HCT116 (cell line): ENCODE results near the gene MOB3A. TPM values are rescaled to one million over a fixed set of nuclear protein-coding genes. Genes with fewer than 3 reads are reported as not detected.
A peak's percentile ranks its signal among the peaks of the same experiment; 100 is the strongest.

Experiments used
- ATAC-seq: fragments of 200-7000 bp; cut with Tn5 transposase; 2 replicates; pipeline ENCODE4 v1.9.1; 2020; ENCODE audit warnings: mild to moderate bottlenecking, moderate library complexity
- BruUV-seq: library from RNA; stranded (reverse); fragments of 400-500 nt; replicated peaks from 2 replicates; lab custom pipeline; 2021; lab: Mats Ljungman, UMichigan
- CTCF ChIA-PET: fragments of 300-600 bp; sonication (Branson Sonifier 250); formaldehyde crosslinking; loops from one replicate; lab custom pipeline; 2021; ENCODE audit warnings: antibody characterized with exemption; lab: Charles Lee
- POLR2A ChIA-PET: fragments of 300-600, 350-600 bp; sonication (Branson Sonifier 250); formaldehyde crosslinking; loops from one replicate; lab custom pipeline; 2021; ENCODE audit warnings: antibody characterized with exemption; lab: Charles Lee
- RAD21 ChIA-PET, 2 experiments: fragments of 300-600 bp; sonication (Branson Sonifier 250); formaldehyde crosslinking; loops; one replicate each; lab custom pipeline; 2023; ENCODE audit warnings: low total read pairs in 2 of 2; ENCODE audit not compliant: uncharacterized antibody in 2 of 2, unreplicated experiment in 2 of 2, low non-redundant PET in 1 of 2; lab: Charles Lee
- DNase-seq: peaks from one replicate; pipeline ENCODE4 v3.0.0-alpha.2; 2010; ENCODE audit warnings: low read depth, low spot score
- H2AFZ ChIP-seq: fragments of 200-600 bp; shearing (Covaris generic), sonication (generic); 2 replicates; pipeline ENCODE4 v1.6.1; 2017; ENCODE audit warnings: low read depth, mixed run types, mixed read lengths, antibody characterized with exemption, low read length; ENCODE audit not compliant: poor library complexity, severe bottlenecking
- H3K27ac ChIP-seq: 2 replicates; pipeline ENCODE4 v1.5.1; 2012; ENCODE audit warnings: low read depth, low read length
- H3K27me3 ChIP-seq: fragments of 200-600 bp; sonication (generic); 2 replicates; pipeline ENCODE4 v1.6.1; 2016; ENCODE audit warnings: mixed run types, low read length, mixed read lengths; ENCODE audit not compliant: insufficient read depth
- H3K36me3 ChIP-seq, 2 experiments: fragments of 200-500 bp in 1 of 2; fragments of 200-600 bp in 1 of 2; sonication (Bioruptor generic) in 1 of 2; sonication (generic) in 1 of 2; 2 replicates each; pipeline versions ENCODE4 v1.5.1 to v1.6.1; 2014 to 2016; ENCODE audit warnings: low read length in 2 of 2, inconsistent platforms in 1 of 2, mixed read lengths in 1 of 2, mixed run types in 1 of 2; ENCODE audit not compliant: insufficient read depth in 2 of 2, control insufficient read depth in 1 of 2
- H3K4me1 ChIP-seq, 2 experiments: fragments of 200-600 bp in 1 of 2; sonication (generic) in 1 of 2; 2 replicates each; pipeline versions ENCODE4 v1.5.1 to v1.6.1; 2012 to 2017; ENCODE audit warnings: low read length in 2 of 2, inconsistent platforms in 1 of 2, mild to moderate bottlenecking in 1 of 2, mixed read lengths in 1 of 2, mixed run types in 1 of 2, moderate library complexity in 1 of 2; ENCODE audit not compliant: insufficient read depth in 2 of 2, control insufficient read depth in 1 of 2
- H3K4me2 ChIP-seq: fragments of 200-600 bp; sonication (generic); 2 replicates; pipeline ENCODE4 v1.6.1; 2017; ENCODE audit warnings: mixed run types, low read length, mixed read lengths
- H3K4me3 ChIP-seq, 2 experiments: fragments of 200-600 bp in 1 of 2; sonication (generic) in 1 of 2; replicated peaks in 1 of 2; 2 replicates each; pipeline ENCODE4 v1.5.1; 2011 to 2016; ENCODE audit warnings: low read length in 2 of 2, control low read depth in 1 of 2, low read depth in 1 of 2, mild to moderate bottlenecking in 1 of 2, mixed read lengths in 1 of 2, mixed run types in 1 of 2
- H3K79me2 ChIP-seq: fragments of 200-600 bp; sonication (generic); 2 replicates; pipeline ENCODE4 v1.6.1; 2017; ENCODE audit warnings: mild to moderate bottlenecking, mixed run types, low read length, moderate library complexity, mixed read lengths; ENCODE audit not compliant: insufficient read depth
- H3K9ac ChIP-seq: fragments of 200-600 bp; sonication (generic); 2 replicates; pipeline ENCODE4 v1.6.1; 2016; ENCODE audit warnings: low read length, mixed read lengths
- H3K9me2 ChIP-seq: fragments of 200-600 bp; sonication (generic), shearing (Covaris generic); 2 replicates; pipeline ENCODE4 v1.6.1; 2017; ENCODE audit warnings: mixed run types, mild to moderate bottlenecking, moderate library complexity; ENCODE audit not compliant: insufficient read depth
- H3K9me3 ChIP-seq, 2 experiments: fragments of 200-500 bp in 1 of 2; fragments of 200-600 bp in 1 of 2; sonication (Bioruptor generic) in 1 of 2; sonication (generic) in 1 of 2; 2 replicates each; pipeline ENCODE4 v1.6.1; 2014 to 2017; ENCODE audit warnings: low read length in 2 of 2, mixed read lengths in 2 of 2, inconsistent platforms in 1 of 2, low read depth in 1 of 2, mild to moderate bottlenecking in 1 of 2, mixed run types in 1 of 2, moderate library complexity in 1 of 2; ENCODE audit not compliant: control insufficient read depth in 1 of 2, insufficient read depth in 1 of 2
- H4K20me1 ChIP-seq: fragments of 200-600 bp; sonication (generic), shearing (Covaris generic); 2 replicates; pipeline ENCODE4 v1.6.1; 2017; ENCODE audit warnings: mixed run types, mild to moderate bottlenecking, moderate library complexity; ENCODE audit not compliant: insufficient read depth
- CBX3 ChIP-seq: IDR thresholded peaks from 2 replicates; pipeline ENCODE4 v1.6.1; 2012; ENCODE audit warnings: low read depth
- POLR2A ChIP-seq: IDR thresholded peaks from 2 replicates; pipeline ENCODE4 v1.7.0; 2011; ENCODE audit warnings: borderline replicate concordance; ENCODE audit not compliant: insufficient read depth, insufficient read length; ENCODE audit errors: extremely low read depth
- SIN3A ChIP-seq: IDR thresholded peaks from 2 replicates; pipeline ENCODE4 v1.6.1; 2012; ENCODE audit warnings: low read depth
- intact Hi-C: fragments of 100-400 bp; cut with micrococcal nuclease; formaldehyde crosslinking; loops from 2 replicates; pipeline ENCODE4 v1.10.0; 2022
- total RNA-seq: library from RNA; stranded (reverse); gene quantifications from one replicate; pipeline ENCODE4 v1.2.1, GENCODE V29; 2021; ENCODE audit not compliant: unreplicated experiment
- TF ChIP-seq, protein P1 (sequence below), 3 experiments: fragments of 200-600 bp in 1 of 3; sonication (generic) in 1 of 3; IDR thresholded peaks in 2 of 3; conservative IDR thresholded peaks in 1 of 3; 2 replicates each; pipeline ENCODE4 v1.5.1; 2012 to 2017; ENCODE audit warnings: low read depth in 2 of 3, low read length in 2 of 3, antibody characterized with exemption in 1 of 3, borderline replicate concordance in 1 of 3, control low read depth in 1 of 3, mild to moderate bottlenecking in 1 of 3, mixed read lengths in 1 of 3, mixed run types in 1 of 3, moderate library complexity in 1 of 3; ENCODE audit not compliant: insufficient read depth in 1 of 3

The MOB3A gene
- total RNA-seq, 1 experiment from 2014 or later = 32.1 TPM

DNA sequence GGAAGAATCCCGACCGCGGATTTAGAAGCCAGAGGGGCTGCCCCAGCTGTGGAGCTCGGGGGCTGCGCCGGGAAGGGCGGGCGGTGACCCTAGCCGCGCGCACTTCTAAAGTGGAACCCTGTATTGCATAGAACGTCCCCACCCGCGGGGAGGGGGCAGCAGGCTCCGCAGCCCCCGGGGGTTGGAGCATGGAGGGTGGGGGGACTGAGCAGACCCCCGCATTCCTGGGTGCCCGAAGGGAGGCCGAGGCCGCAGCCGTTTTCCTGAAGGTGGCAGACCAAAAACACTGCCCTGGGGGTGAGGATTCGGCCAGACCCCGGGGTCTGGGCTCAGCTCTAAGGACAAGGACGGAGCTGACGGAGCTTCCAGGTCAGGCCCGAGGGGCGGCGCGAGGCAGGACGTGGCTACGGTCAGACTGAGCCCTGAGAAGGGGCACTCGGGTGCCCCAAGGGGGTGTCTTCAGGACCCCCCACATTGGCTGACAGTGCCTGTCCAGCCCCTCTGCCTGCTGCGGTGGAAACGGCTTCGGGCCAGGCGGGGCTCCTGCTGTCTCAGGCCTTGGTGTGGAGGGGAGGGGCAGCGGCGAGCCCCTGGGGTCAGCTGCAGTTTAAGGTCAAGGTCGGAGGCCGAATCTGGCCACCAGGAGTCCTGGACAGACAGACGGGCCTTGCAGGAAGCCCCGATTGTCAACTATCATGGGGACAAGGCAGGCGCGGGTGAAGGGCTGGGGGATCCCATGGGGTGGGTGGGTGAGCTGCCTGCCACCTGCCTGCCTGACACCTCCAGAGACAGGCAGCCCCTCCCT is 57.6 kb downstream of the MOB3A start:
- BruUV-seq = TSS peak; percentile 14
- no peak for DNase-seq
- Histone ChIP-seq H3K9me2 (no peaks in the 10 kb centered on the region), H3K4me2 (no peak overlapping the region), H3K9ac (no peak overlapping the region), H3K79me2 (peaks cover 10% of the 10 kb centered on the region; the same call in 1 of the 2 replicates), H3K4me1 (peaks cover 34 to 50% of the 10 kb centered on the region in 2 experiments), H3K27me3 (no peaks in the 10 kb centered on the region), H3K4me3 (no peak overlapping the region), H3K9me3 (peaks cover 0 to 11% of the 10 kb centered on the region in 2 experiments; a peak in 1 of 4 replicates), H3K27ac (no peak overlapping the region), H3K36me3 (peaks cover 14 to 26% of the 10 kb centered on the region in 2 experiments; a peak in 2 of 4 replicates), H4K20me1 (no peaks in the 10 kb centered on the region), H2AFZ (no peak overlapping the region)
- POLR2A ChIA-PET = interaction anchor here (0.6 kb wide), 1 partner anchor 11 kb away, joined by 3 read pairs; no protein-coding TSS in a partner anchor
- intact Hi-C loops = no loop called here
- no peak for TF ChIP-seq CBX3
- no peak for TF ChIP-seq POLR2A
- TF ChIP-seq, protein P1, sequence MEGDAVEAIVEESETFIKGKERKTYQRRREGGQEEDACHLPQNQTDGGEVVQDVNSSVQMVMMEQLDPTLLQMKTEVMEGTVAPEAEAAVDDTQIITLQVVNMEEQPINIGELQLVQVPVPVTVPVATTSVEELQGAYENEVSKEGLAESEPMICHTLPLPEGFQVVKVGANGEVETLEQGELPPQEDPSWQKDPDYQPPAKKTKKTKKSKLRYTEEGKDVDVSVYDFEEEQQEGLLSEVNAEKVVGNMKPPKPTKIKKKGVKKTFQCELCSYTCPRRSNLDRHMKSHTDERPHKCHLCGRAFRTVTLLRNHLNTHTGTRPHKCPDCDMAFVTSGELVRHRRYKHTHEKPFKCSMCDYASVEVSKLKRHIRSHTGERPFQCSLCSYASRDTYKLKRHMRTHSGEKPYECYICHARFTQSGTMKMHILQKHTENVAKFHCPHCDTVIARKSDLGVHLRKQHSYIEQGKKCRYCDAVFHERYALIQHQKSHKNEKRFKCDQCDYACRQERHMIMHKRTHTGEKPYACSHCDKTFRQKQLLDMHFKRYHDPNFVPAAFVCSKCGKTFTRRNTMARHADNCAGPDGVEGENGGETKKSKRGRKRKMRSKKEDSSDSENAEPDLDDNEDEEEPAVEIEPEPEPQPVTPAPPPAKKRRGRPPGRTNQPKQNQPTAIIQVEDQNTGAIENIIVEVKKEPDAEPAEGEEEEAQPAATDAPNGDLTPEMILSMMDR (IDR thresholded peaks at IDR 0.05 in 2 of 3, conservative IDR thresholded peaks at IDR 0.05 in 1 of 3; ENCODE audit: borderline replicate concordance in 1 of 3, insufficient read depth in 1 of 3, low read depth in 2 of 3, low read length in 2 of 3) = no peak
- peak; percentile 26; the same call in 1 of the 2 replicates for TF ChIP-seq SIN3A
- RAD21 ChIA-PET = interaction anchor here in 1 of 2 experiments (0.6 kb wide), 1 partner anchor 15 kb away, joined by 3 read pairs; no protein-coding TSS in a partner anchor
- ATAC-seq = no peak
- CTCF ChIA-PET = no interaction called here
